Activated naive CD4-positive, alpha-beta T cell treated with anti-CD3 and anti-CD28 coated beads for 36 hours (primary cell): ENCODE measurements around the gene USP46. TPM values are rescaled to one million over a fixed set of nuclear protein-coding genes. Genes with fewer than 3 reads are reported as not detected.

ENCODE experiments used
- CTCF ChIA-PET: fragments of 350-600 bp; sonication (Branson Sonifier 250); formaldehyde crosslinking; loops from one replicate; lab custom pipeline; 2021; ENCODE audit warnings: antibody characterized with exemption; lab: Charles Lee
- DNase-seq: peaks from one replicate; pipeline ENCODE4 v3.0.0-alpha.2; 2020
- H3K27ac Mint-ChIP-seq: one replicate; pipeline ENCODE4 v1.8.0; 2021; ENCODE audit warnings: mild to moderate bottlenecking, mixed read lengths
- H3K27me3 Mint-ChIP-seq: one replicate; pipeline ENCODE4 v1.8.0; 2021; ENCODE audit warnings: low read depth, mixed read lengths
- H3K36me3 Mint-ChIP-seq: one replicate; pipeline ENCODE4 v1.8.0; 2021; ENCODE audit warnings: low read depth, mixed read lengths
- H3K4me1 Mint-ChIP-seq: one replicate; pipeline ENCODE4 v1.8.0; 2021; ENCODE audit warnings: low read depth, mixed read lengths
- H3K4me3 Mint-ChIP-seq: one replicate; pipeline ENCODE4 v1.8.0; 2021; ENCODE audit warnings: mild to moderate bottlenecking, moderate library complexity, mixed read lengths
- H3K9me3 Mint-ChIP-seq: one replicate; pipeline ENCODE4 v1.8.0; 2021; ENCODE audit warnings: mixed read lengths
- intact Hi-C: fragments of 100-400 bp; cut with micrococcal nuclease; formaldehyde crosslinking; loops from one replicate; pipeline ENCODE4 v1.15.1; 2023
- total RNA-seq, 2 experiments: library from RNA; stranded (reverse); gene quantifications; one replicate each; pipeline ENCODE4 v1.2.3, GENCODE V29; 2021

USP46 gene
- total RNA-seq, 2 experiments from 2014 or later, result 1.7 to 1.9 TPM

DNA sequence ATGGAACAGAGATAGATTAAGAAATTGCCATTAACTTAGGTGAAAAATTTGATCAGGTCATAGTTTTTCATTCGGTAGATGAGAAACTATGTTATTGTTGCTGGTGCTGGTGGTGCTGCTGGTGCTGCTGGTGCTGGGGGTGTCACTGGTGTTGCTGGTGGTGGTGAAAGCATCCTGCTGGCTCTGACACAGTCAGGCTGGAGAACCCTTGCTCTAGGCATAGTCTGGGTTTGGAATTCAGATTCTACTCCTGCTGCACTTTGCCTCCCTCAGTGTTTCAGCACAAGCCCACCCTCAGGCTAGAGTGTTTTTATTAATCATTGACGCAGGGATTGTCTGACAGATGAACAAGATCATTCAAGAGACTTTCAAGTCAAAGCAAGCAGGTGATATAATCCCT, 80.2 kb downstream of the USP46 start:
- intact Hi-C loops, result no loop called here
- H3K27me3 Mint-ChIP-seq, result no peaks in the 10 kb centered on the region
- no peak for DNase-seq
- no peaks in the 10 kb centered on the region for H3K4me1 Mint-ChIP-seq
- CTCF ChIA-PET, result no interaction called here
- H3K27ac Mint-ChIP-seq, result no peak overlapping the region
- no peak overlapping the region for H3K4me3 Mint-ChIP-seq
- no peaks in the 10 kb centered on the region for H3K36me3 Mint-ChIP-seq
- no peaks in the 10 kb centered on the region for H3K9me3 Mint-ChIP-seq

- Mint-ChIP-seq H3K27me3 (peaks cover under 1% of the 10 kb centered on the region), H3K4me3 (no peak overlapping the region), H3K36me3 (no peaks in the 10 kb centered on the region), H3K4me1 (no peaks in the 10 kb centered on the region), H3K9me3 (no peaks in the 10 kb centered on the region), H3K27ac (no peak overlapping the region)
- CTCF ChIA-PET, result no interaction called here
- no peak for DNase-seq
- intact Hi-C loops, result no loop called here
Measured at GRCh38 chr4:52577624-52577962, 81.5 kb downstream of the USP46 start.

- Mint-ChIP-seq H3K9me3 (no peaks in the 10 kb centered on the region), H3K27ac (no peak overlapping the region), H3K27me3 (peaks cover 4% of the 10 kb centered on the region), H3K4me3 (no peak overlapping the region), H3K36me3 (no peaks in the 10 kb centered on the region), H3K4me1 (no peaks in the 10 kb centered on the region)
- intact Hi-C loops, result no loop called here
- CTCF ChIA-PET, result interaction anchor here (1.3 kb wide), 1 partner anchor 32 kb away, joined by 3 read pairs; no protein-coding TSS in a partner anchor
- DNase-seq, result no peak
Measured at GRCh38 chr4:52576961-52577623, 82.0 kb downstream of the USP46 start.

GRCh38 chr4:52576326-52576725, 82.8 kb downstream of the USP46 start:
- Mint-ChIP-seq H3K9me3 (no peaks in the 10 kb centered on the region), H3K36me3 (no peaks in the 10 kb centered on the region), H3K4me3 (no peak overlapping the region), H3K27me3 (peaks cover 4% of the 10 kb centered on the region), H3K4me1 (no peaks in the 10 kb centered on the region), H3K27ac (no peak overlapping the region)
- DNase-seq, result no peak
- CTCF ChIA-PET, result interaction anchor here (1.3 kb wide), 1 partner anchor 31 kb away, joined by 3 read pairs; no protein-coding TSS in a partner anchor
- intact Hi-C loops, result no loop called here

DNA sequence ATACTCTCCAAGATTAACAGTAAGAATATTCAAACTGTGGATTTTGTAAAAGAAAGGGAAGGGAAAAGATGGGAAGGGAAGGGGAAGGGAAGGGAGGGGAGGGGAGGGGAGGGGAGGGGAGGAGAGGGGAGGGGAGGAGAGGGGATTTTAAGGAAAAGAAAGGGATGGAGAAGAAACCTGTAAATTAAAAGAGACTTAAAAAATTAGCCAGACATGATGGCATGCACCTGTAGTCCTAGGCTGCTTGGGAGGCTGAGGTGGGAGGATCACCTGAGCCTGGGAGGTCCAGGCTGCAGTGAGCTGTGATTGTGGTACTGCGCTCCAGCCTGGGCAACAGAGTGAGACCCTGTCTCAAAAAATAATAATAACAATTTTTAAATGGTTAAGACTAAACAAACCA, 83.7 kb downstream of the USP46 start:
- Mint-ChIP-seq H3K4me1 (no peaks in the 10 kb centered on the region), H3K4me3 (no peak overlapping the region), H3K36me3 (no peaks in the 10 kb centered on the region), H3K9me3 (no peaks in the 10 kb centered on the region), H3K27me3 (peaks cover 8% of the 10 kb centered on the region), H3K27ac (no peak overlapping the region)
- intact Hi-C loops, result no loop called here
- CTCF ChIA-PET, result no interaction called here
- DNase-seq, result no peak

- H3K27ac Mint-ChIP-seq, result no peak overlapping the region
- H3K4me3 Mint-ChIP-seq, result no peak overlapping the region
- H3K36me3 Mint-ChIP-seq, result no peaks in the 10 kb centered on the region
- intact Hi-C loops, result no loop called here
- H3K4me1 Mint-ChIP-seq, result no peaks in the 10 kb centered on the region
- no peaks in the 10 kb centered on the region for H3K9me3 Mint-ChIP-seq
- DNase-seq, result no peak
- H3K27me3 Mint-ChIP-seq, result peaks cover 8% of the 10 kb centered on the region
- CTCF ChIA-PET, result interaction anchor here (0.7 kb wide), 1 partner anchor 138 kb away, joined by 3 read pairs; no protein-coding TSS in a partner anchor
Measured at GRCh38 chr4:52574036-52574435, 85.1 kb downstream of the USP46 start.

GRCh38 chr4:52573551-52573950, 85.5 kb downstream of the USP46 start:
- intact Hi-C loops, result no loop called here
- H3K4me1 Mint-ChIP-seq, result no peaks in the 10 kb centered on the region
- H3K36me3 Mint-ChIP-seq, result no peaks in the 10 kb centered on the region
- no peak overlapping the region for H3K27ac Mint-ChIP-seq
- no peaks in the 10 kb centered on the region for H3K9me3 Mint-ChIP-seq
- peaks cover 8% of the 10 kb centered on the region for H3K27me3 Mint-ChIP-seq
- no peak for DNase-seq
- CTCF ChIA-PET, result interaction anchor here (0.9 kb wide), 1 partner anchor 8 kb away, joined by 3 read pairs; no protein-coding TSS in a partner anchor
- no peak overlapping the region for H3K4me3 Mint-ChIP-seq

DNA sequence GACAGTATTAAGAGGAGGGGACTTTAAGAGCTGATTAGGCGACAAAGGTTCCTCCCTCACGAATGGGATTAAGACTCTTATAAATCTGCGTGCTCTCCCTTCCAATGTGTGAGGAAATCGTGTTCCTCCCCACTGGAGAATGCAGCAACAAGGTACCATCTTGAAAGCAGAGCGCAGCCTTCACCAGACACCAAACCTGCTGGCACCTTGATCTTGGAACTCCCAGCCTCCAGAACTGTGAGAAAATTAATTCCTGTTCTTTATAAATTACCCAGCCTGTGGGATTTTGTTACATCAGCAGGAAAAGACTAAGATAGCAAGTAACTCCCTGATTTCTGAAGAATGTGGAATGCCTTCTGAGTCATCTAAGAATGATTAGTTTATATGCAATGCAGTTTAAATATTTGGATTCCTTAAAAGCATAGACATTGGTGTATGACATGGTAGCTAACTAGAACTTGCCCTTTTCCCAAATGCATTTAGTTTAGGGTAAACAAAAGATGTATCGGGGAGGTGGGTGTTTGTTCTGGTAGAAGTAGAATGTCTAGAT, 86.1 kb downstream of the USP46 start:
- no peak for DNase-seq
- Mint-ChIP-seq H3K36me3 (no peaks in the 10 kb centered on the region), H3K4me3 (no peak overlapping the region), H3K4me1 (no peaks in the 10 kb centered on the region), H3K27ac (no peak overlapping the region), H3K9me3 (no peaks in the 10 kb centered on the region), H3K27me3 (peaks cover 11% of the 10 kb centered on the region)
- intact Hi-C loops, result no loop called here
- CTCF ChIA-PET, result interaction anchor here (0.9 kb wide), 1 partner anchor 9 kb away, joined by 3 read pairs; no protein-coding TSS in a partner anchor

DNA sequence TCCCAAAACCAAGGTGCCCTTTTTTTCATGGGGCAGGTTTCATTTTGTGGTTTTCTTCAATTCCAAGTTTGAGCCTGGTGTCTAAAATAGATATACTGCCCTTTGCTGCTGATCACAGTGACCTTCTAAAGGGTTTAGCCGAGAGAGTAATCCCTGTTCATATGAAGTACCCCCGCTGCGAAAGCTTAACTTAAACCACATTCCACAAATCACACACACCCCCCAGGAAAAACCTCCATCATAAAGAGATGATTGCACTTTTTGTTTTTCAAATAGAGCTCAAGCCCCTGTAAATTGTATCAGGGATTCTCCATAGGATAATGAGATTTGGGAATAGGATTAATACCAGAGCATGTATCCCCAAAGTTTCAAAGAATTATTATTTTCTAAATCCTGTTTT, 90.8 kb downstream of the USP46 start:
- CTCF ChIA-PET, result interaction anchor here (0.5 kb wide), 1 partner anchor 186 kb away, joined by 8 read pairs; no protein-coding TSS in a partner anchor
- no peak overlapping the region for H3K27ac Mint-ChIP-seq
- intact Hi-C loops, result no loop called here
- no peak for DNase-seq
- H3K4me1 Mint-ChIP-seq, result no peaks in the 10 kb centered on the region
- H3K27me3 Mint-ChIP-seq, result peaks cover 20% of the 10 kb centered on the region
- no peak overlapping the region for H3K4me3 Mint-ChIP-seq
- H3K9me3 Mint-ChIP-seq, result no peaks in the 10 kb centered on the region
- H3K36me3 Mint-ChIP-seq, result no peaks in the 10 kb centered on the region

DNA sequence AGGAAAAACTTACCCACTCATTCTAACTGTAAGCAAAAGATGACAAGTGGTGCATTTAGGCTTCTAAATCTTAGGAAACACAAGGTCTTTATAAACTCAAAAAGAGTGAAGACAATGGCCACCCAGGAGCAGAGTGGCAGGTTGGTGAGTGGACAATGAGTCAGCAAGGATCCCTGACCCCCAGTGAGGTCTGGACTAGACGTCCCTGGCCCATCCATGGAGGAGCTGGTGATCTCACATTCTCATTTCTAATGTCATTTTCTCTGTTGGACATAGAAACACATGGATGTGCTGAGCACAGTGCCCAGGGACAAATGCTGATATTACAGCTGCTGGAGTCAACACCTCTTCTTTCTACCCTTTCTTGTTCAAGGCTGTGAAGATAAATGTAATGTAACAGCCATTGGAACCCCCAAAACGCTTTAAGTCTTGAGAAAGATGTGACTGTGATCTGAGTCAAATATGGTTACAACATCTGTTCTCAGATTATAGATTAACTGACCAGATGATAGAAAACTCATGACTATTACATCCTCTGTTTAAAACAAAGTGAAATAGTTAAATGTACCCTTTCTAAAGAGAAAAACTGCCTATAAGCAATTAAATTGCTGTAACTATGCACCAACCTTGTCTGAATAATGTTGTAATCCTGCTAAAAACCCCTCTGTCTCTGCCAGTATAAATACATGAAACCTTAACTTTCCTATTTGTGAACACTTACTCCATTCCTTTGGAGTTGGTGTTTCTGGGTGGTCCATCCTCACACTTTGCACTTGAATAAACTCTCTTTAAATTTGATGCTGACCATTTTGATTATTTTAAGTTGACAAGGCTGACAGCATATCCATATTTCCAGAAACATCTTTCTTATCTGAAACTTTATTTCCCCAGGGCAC, 92.7 kb downstream of the USP46 start:
- H3K36me3 Mint-ChIP-seq, result no peaks in the 10 kb centered on the region
- CTCF ChIA-PET, result no interaction called here
- H3K4me3 Mint-ChIP-seq, result no peak overlapping the region
- no peak overlapping the region for H3K27ac Mint-ChIP-seq
- no peak for DNase-seq
- H3K27me3 Mint-ChIP-seq, result peaks cover 18% of the 10 kb centered on the region
- no peaks in the 10 kb centered on the region for H3K4me1 Mint-ChIP-seq
- intact Hi-C loops, result no loop called here
- no peaks in the 10 kb centered on the region for H3K9me3 Mint-ChIP-seq

GRCh38 chr4:52560844-52561280, 98.2 kb downstream of the USP46 start:
- DNase-seq, result no peak
- H3K27ac Mint-ChIP-seq, result no peak overlapping the region
- intact Hi-C loops, result no loop called here
- no peaks in the 10 kb centered on the region for H3K9me3 Mint-ChIP-seq
- no peaks in the 10 kb centered on the region for H3K36me3 Mint-ChIP-seq
- no peak overlapping the region for H3K4me3 Mint-ChIP-seq
- CTCF ChIA-PET, result no interaction called here
- peaks cover 14% of the 10 kb centered on the region for H3K27me3 Mint-ChIP-seq
- no peaks in the 10 kb centered on the region for H3K4me1 Mint-ChIP-seq

GRCh38 chr4:52555356-52555716, 103.8 kb downstream of the USP46 start:
- intact Hi-C loops, result no loop called here
- CTCF ChIA-PET, result no interaction called here
- no peaks in the 10 kb centered on the region for H3K9me3 Mint-ChIP-seq

More at GRCh38 chr4:52555356-52555716, 103.8 kb downstream of the USP46 start:
- H3K27me3 Mint-ChIP-seq, result peaks cover 21% of the 10 kb centered on the region
- H3K27ac Mint-ChIP-seq, result no peak overlapping the region
- no peak for DNase-seq
- H3K4me1 Mint-ChIP-seq, result no peaks in the 10 kb centered on the region
- no peak overlapping the region for H3K4me3 Mint-ChIP-seq
- no peaks in the 10 kb centered on the region for H3K36me3 Mint-ChIP-seq
